GM12892 (cell line): ENCODE measurements around the gene RAB31.

Experiments
- POLR2A ChIP-seq: IDR thresholded peaks from 2 replicates; pipeline ENCODE4 v1.6.1; 2011; ENCODE audit warnings: low read depth, low read length, control low read depth
- POLR2AphosphoS5 ChIP-seq: IDR thresholded peaks from 2 replicates; pipeline ENCODE4 v1.6.1; 2011; ENCODE audit warnings: low read depth, low read length, control low read depth
- TAF1 ChIP-seq: IDR thresholded peaks from 2 replicates; pipeline ENCODE4 v1.6.1; 2011; ENCODE audit warnings: low read depth, mild to moderate bottlenecking, control low read depth, low read length, borderline replicate concordance

DNA sequence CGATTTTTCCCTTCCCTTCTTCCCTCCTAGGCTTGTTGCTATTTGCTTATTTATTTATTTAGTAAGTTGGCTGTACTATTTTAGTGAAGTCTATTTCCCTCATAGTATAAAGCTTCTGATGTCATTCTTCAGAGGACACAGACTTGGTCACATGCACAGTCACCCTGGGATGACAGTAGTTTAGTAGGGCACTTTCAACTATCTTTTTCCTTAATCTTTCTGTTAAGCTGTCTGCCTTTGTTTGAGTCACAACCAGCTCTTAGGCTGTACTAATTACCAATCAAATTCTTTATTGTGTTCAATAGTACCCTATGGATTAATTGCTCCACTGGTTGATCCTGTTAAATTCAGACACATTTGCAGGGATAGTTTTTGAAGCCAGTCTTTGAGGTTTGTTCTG lies 26.9 kb upstream of the RAB31 start:
- TF ChIP-seq TAF1 (no peak), POLR2A (no peak), POLR2AphosphoS5 (no peak)
